GM23338 (cell line): Measurements from ENCODE around the gene NGFR. TPM values are rescaled to one million over a fixed set of nuclear protein-coding genes. Genes with fewer than 3 reads are reported as not detected.

Experiments used
- ATAC-seq: fragments of 200-7000 bp; cut with Tn5 transposase; 3 replicates; pipeline ENCODE4 v1.9.1; 2020
- DNase-seq: peaks from one replicate; pipeline ENCODE4 v3.0.0-alpha.2; 2015; ENCODE audit warnings: low spot score
- H2AFZ ChIP-seq: fragments of 200-600 bp; sonication (generic); 2 replicates; pipeline ENCODE4 v1.8.0; 2016; ENCODE audit warnings: antibody characterized with exemption, mild to moderate bottlenecking, moderate library complexity
- H3F3A ChIP-seq: fragments of 200-600 bp; sonication (generic); replicated peaks from 2 replicates; pipeline ENCODE4 v1.8.0; 2017; ENCODE audit warnings: antibody characterized with exemption, mixed run types, low read depth
- H3K27ac ChIP-seq: fragments of 200-600 bp; sonication (generic); 2 replicates; pipeline ENCODE4 v1.6.1; 2016; ENCODE audit warnings: low read depth
- H3K27me3 ChIP-seq: fragments of 200-600 bp; sonication (generic); 2 replicates; pipeline ENCODE4 v1.8.0; 2016; ENCODE audit warnings: mild to moderate bottlenecking, mixed run types, moderate library complexity; ENCODE audit not compliant: insufficient read depth
- H3K36me3 ChIP-seq: fragments of 200-600 bp; sonication (generic); 2 replicates; pipeline ENCODE4 v1.8.0; 2016; ENCODE audit warnings: mild to moderate bottlenecking; ENCODE audit not compliant: insufficient read depth
- H3K4me1 ChIP-seq: fragments of 200-600 bp; sonication (generic); 2 replicates; pipeline ENCODE4 v1.8.0; 2016; ENCODE audit warnings: mild to moderate bottlenecking, moderate library complexity; ENCODE audit not compliant: insufficient read depth
- H3K4me2 ChIP-seq: fragments of 200-600 bp; sonication (generic); 2 replicates; pipeline ENCODE4 v1.7.1; 2017; ENCODE audit warnings: mixed run types
- H3K4me3 ChIP-seq: fragments of 200-600 bp; sonication (generic); 2 replicates; pipeline ENCODE4 v1.6.1; 2016; ENCODE audit warnings: mixed run types
- H3K79me2 ChIP-seq: fragments of 200-600 bp; sonication (generic); replicated peaks from 2 replicates; pipeline ENCODE4 v1.8.0; 2017; ENCODE audit warnings: mild to moderate bottlenecking; ENCODE audit not compliant: insufficient read depth
- H3K9me2 ChIP-seq: fragments of 200-600 bp; sonication (generic); 2 replicates; pipeline ENCODE4 v1.8.0; 2017; ENCODE audit not compliant: insufficient read depth
- H4K20me1 ChIP-seq: fragments of 200-600 bp; sonication (generic); replicated peaks from 2 replicates; pipeline ENCODE4 v1.8.0; 2017; ENCODE audit warnings: mild to moderate bottlenecking; ENCODE audit not compliant: insufficient read depth
- H3K27ac Mint-ChIP-seq: 2 replicates; pipeline ENCODE4 v1.8.0; 2020; ENCODE audit warnings: inconsistent platforms, mild to moderate bottlenecking, moderate library complexity, mixed read lengths
- H3K27me3 Mint-ChIP-seq: 3 replicates; pipeline ENCODE4 v1.8.0; 2022; ENCODE audit warnings: low read depth, mild to moderate bottlenecking, moderate library complexity, mixed read lengths, inconsistent platforms; ENCODE audit not compliant: insufficient read depth, poor library complexity
- H3K36me3 Mint-ChIP-seq: 3 replicates; pipeline ENCODE4 v1.8.0; 2021; ENCODE audit warnings: low read depth, mild to moderate bottlenecking, inconsistent platforms, moderate library complexity, mixed read lengths
- H3K4me1 Mint-ChIP-seq: 3 replicates; pipeline ENCODE4 v1.8.0; 2020; ENCODE audit warnings: mild to moderate bottlenecking, inconsistent platforms, mixed read lengths
- H3K4me3 Mint-ChIP-seq: 3 replicates; pipeline ENCODE4 v1.8.0; 2021; ENCODE audit warnings: moderate library complexity, mild to moderate bottlenecking, inconsistent platforms, mixed read lengths
- H3K9me3 Mint-ChIP-seq: 3 replicates; pipeline ENCODE4 v1.8.0; 2020; ENCODE audit warnings: moderate library complexity, mild to moderate bottlenecking, inconsistent platforms, mixed read lengths
- CREB1 ChIP-seq: fragments of 250-450 bp; sonication (Bioruptor Pico); IDR thresholded peaks from 2 replicates; pipeline ENCODE4 v1.5.0; 2020; ENCODE audit warnings: low read depth, mild to moderate bottlenecking, moderate library complexity
- EZH2 ChIP-seq: fragments of 200-600 bp; sonication (generic); IDR thresholded peaks from one replicate; pipeline ENCODE4 v1.8.0; 2017; ENCODE audit warnings: antibody characterized with exemption, mild to moderate bottlenecking, low read depth; ENCODE audit not compliant: unreplicated experiment
- EZH2phosphoT487 ChIP-seq: fragments of 200-600 bp; sonication (generic); IDR thresholded peaks from one replicate; pipeline ENCODE4 v1.8.1; 2018; ENCODE audit warnings: antibody characterized with exemption; ENCODE audit not compliant: unreplicated experiment
- JUNB ChIP-seq: IDR thresholded peaks from one replicate; pipeline ENCODE4 v1.6.1; 2016; ENCODE audit warnings: antibody characterized with exemption; ENCODE audit not compliant: unreplicated experiment
- NANOG ChIP-seq: IDR thresholded peaks from 2 replicates; pipeline ENCODE4 v1.6.1; 2016; ENCODE audit warnings: antibody characterized with exemption, borderline replicate concordance
- POLR2AphosphoS5 ChIP-seq: IDR thresholded peaks from 2 replicates; pipeline ENCODE4 v1.6.1; 2016; ENCODE audit warnings: antibody characterized with exemption, low read depth
- STAT1 ChIP-seq: IDR thresholded peaks from one replicate; pipeline ENCODE4 v1.6.1; 2016; ENCODE audit warnings: antibody characterized with exemption; ENCODE audit not compliant: unreplicated experiment
- ZNF114 ChIP-seq: fragments of 250-450 bp; sonication (Bioruptor Pico); IDR thresholded peaks from 2 replicates; pipeline ENCODE4 v1.5.0; 2020; ENCODE audit warnings: mild to moderate bottlenecking, moderate library complexity
- ZNF331 ChIP-seq: fragments of 250-450 bp; sonication (Bioruptor Pico); IDR thresholded peaks from 2 replicates; pipeline ENCODE4 v1.5.0; 2020; ENCODE audit warnings: low read depth, mild to moderate bottlenecking, moderate library complexity
- polyA plus RNA-seq: library from polyadenylated mRNA; unstranded; fragments of >200 nt; fragmentation: Nextera tagmentation; extraction: Ambion mirVana; gene quantifications from 2 replicates; pipeline ENCODE4 v1.2.1, GENCODE V29; 2016
- total RNA-seq: library from RNA; depleted of rRNA; stranded (reverse); fragments of >200 nt; shearing (Covaris generic); gene quantifications from 2 replicates; pipeline ENCODE4 v1.2.3, GENCODE V29; 2014
- TF ChIP-seq, protein P1 (sequence below), 2 experiments: fragments of 200-600 bp in 1 of 2; sonication (generic) in 1 of 2; conservative IDR thresholded peaks; 2 replicates each; pipeline versions ENCODE4 v1.5.1 to v1.6.1; 2016 to 2017; ENCODE audit warnings: antibody characterized with exemption in 2 of 2, low read depth in 2 of 2, mild to moderate bottlenecking in 2 of 2, moderate library complexity in 1 of 2
- TF ChIP-seq, protein P2 (sequence below): fragments of 250-450 bp; sonication (Bioruptor Pico); IDR thresholded peaks from 2 replicates; pipeline ENCODE4 v1.5.0; 2020; ENCODE audit warnings: mild to moderate bottlenecking, moderate library complexity
- TF ChIP-seq, protein P3 (sequence below): IDR thresholded peaks from one replicate; pipeline ENCODE4 v1.6.1; 2018; ENCODE audit warnings: antibody characterized with exemption; ENCODE audit not compliant: unreplicated experiment
- TF ChIP-seq, protein P4 (sequence below): IDR thresholded peaks from 2 replicates; pipeline ENCODE4 v1.6.1; 2016; ENCODE audit warnings: antibody characterized with exemption

The NGFR gene
- total and polyA plus RNA-seq, 2 experiments from 2014 or later: 2.8 to 6.9 TPM

DNA sequence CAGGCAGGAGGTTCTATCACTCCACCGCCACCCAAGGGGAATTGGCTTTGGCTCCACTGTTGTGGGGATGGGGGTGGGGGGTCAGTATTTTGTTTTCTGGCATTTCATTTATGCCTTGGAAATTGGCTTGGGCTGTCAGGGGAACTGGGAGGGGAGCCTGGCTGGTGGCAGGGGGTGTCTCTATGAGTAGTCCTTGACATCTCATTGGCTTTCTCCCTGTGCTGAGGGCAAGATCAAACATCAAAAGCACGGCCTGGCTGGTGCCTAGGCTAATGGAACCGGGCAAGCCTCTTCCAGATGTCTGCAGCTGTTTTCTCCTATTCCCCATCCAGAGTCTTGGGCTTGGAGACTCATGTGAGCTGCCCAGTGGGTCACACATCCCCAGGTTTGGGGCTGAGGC, 17.4 kb upstream of the NGFR start:
- no peak for ATAC-seq
- no peak for DNase-seq
- Histone ChIP-seq H3K79me2 (no peaks in the 10 kb centered on the region), H2AFZ (no peak overlapping the region), H3K27ac (no peak overlapping the region), H3F3A (no peaks in the 10 kb centered on the region), H3K4me1 (peaks cover 12% of the 10 kb centered on the region), H3K4me3 (no peak overlapping the region), H3K36me3 (no peaks in the 10 kb centered on the region), H3K4me2 (no peak overlapping the region), H3K27me3 (peaks cover 3% of the 10 kb centered on the region; the same call in 1 of the 2 replicates), H4K20me1 (no peaks in the 10 kb centered on the region), H3K9me2 (no peaks in the 10 kb centered on the region)
- Mint-ChIP-seq H3K4me1 (peaks cover 25% of the 10 kb centered on the region), H3K4me3 (no peak overlapping the region), H3K9me3 (no peaks in the 10 kb centered on the region; the same call in 2 of the 3 replicates), H3K36me3 (no peaks in the 10 kb centered on the region), H3K27ac (no peak overlapping the region), H3K27me3 (peaks cover 9% of the 10 kb centered on the region)
- TF ChIP-seq NANOG: no peak
- no peak for TF ChIP-seq STAT1
- TF ChIP-seq, protein P1, sequence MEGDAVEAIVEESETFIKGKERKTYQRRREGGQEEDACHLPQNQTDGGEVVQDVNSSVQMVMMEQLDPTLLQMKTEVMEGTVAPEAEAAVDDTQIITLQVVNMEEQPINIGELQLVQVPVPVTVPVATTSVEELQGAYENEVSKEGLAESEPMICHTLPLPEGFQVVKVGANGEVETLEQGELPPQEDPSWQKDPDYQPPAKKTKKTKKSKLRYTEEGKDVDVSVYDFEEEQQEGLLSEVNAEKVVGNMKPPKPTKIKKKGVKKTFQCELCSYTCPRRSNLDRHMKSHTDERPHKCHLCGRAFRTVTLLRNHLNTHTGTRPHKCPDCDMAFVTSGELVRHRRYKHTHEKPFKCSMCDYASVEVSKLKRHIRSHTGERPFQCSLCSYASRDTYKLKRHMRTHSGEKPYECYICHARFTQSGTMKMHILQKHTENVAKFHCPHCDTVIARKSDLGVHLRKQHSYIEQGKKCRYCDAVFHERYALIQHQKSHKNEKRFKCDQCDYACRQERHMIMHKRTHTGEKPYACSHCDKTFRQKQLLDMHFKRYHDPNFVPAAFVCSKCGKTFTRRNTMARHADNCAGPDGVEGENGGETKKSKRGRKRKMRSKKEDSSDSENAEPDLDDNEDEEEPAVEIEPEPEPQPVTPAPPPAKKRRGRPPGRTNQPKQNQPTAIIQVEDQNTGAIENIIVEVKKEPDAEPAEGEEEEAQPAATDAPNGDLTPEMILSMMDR (conservative IDR thresholded peaks at IDR 0.05; ENCODE audit: low read depth in 2 of 2): no peak
- no peak for TF ChIP-seq EZH2phosphoT487
- TF ChIP-seq, protein P2, sequence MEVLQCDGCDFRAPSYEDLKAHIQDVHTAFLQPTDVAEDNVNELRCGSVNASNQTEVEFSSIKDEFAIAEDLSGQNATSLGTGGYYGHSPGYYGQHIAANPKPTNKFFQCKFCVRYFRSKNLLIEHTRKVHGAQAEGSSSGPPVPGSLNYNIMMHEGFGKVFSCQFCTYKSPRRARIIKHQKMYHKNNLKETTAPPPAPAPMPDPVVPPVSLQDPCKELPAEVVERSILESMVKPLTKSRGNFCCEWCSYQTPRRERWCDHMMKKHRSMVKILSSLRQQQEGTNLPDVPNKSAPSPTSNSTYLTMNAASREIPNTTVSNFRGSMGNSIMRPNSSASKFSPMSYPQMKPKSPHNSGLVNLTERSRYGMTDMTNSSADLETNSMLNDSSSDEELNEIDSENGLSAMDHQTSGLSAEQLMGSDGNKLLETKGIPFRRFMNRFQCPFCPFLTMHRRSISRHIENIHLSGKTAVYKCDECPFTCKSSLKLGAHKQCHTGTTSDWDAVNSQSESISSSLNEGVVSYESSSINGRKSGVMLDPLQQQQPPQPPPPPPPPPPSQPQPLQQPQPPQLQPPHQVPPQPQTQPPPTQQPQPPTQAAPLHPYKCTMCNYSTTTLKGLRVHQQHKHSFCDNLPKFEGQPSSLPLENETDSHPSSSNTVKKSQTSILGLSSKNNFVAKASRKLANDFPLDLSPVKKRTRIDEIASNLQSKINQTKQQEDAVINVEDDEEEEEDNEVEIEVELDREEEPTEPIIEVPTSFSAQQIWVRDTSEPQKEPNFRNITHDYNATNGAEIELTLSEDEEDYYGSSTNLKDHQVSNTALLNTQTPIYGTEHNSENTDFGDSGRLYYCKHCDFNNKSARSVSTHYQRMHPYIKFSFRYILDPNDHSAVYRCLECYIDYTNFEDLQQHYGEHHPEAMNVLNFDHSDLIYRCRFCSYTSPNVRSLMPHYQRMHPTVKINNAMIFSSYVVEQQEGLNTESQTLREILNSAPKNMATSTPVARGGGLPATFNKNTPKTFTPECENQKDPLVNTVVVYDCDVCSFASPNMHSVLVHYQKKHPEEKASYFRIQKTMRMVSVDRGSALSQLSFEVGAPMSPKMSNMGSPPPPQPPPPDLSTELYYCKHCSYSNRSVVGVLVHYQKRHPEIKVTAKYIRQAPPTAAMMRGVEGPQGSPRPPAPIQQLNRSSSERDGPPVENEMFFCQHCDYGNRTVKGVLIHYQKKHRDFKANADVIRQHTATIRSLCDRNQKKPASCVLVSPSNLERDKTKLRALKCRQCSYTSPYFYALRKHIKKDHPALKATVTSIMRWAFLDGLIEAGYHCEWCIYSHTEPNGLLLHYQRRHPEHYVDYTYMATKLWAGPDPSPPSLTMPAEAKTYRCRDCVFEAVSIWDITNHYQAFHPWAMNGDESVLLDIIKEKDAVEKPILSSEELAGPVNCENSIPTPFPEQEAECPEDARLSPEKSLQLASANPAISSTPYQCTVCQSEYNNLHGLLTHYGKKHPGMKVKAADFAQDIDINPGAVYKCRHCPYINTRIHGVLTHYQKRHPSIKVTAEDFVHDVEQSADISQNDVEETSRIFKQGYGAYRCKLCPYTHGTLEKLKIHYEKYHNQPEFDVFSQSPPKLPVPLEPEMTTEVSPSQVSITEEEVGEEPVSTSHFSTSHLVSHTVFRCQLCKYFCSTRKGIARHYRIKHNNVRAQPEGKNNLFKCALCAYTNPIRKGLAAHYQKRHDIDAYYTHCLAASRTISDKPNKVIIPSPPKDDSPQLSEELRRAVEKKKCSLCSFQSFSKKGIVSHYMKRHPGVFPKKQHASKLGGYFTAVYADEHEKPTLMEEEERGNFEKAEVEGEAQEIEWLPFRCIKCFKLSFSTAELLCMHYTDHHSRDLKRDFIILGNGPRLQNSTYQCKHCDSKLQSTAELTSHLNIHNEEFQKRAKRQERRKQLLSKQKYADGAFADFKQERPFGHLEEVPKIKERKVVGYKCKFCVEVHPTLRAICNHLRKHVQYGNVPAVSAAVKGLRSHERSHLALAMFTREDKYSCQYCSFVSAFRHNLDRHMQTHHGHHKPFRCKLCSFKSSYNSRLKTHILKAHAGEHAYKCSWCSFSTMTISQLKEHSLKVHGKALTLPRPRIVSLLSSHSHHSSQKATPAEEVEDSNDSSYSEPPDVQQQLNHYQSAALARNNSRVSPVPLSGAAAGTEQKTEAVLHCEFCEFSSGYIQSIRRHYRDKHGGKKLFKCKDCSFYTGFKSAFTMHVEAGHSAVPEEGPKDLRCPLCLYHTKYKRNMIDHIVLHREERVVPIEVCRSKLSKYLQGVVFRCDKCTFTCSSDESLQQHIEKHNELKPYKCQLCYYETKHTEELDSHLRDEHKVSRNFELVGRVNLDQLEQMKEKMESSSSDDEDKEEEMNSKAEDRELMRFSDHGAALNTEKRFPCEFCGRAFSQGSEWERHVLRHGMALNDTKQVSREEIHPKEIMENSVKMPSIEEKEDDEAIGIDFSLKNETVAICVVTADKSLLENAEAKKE (CRISPR knock-in tag): no peak
- TF ChIP-seq, protein P3, sequence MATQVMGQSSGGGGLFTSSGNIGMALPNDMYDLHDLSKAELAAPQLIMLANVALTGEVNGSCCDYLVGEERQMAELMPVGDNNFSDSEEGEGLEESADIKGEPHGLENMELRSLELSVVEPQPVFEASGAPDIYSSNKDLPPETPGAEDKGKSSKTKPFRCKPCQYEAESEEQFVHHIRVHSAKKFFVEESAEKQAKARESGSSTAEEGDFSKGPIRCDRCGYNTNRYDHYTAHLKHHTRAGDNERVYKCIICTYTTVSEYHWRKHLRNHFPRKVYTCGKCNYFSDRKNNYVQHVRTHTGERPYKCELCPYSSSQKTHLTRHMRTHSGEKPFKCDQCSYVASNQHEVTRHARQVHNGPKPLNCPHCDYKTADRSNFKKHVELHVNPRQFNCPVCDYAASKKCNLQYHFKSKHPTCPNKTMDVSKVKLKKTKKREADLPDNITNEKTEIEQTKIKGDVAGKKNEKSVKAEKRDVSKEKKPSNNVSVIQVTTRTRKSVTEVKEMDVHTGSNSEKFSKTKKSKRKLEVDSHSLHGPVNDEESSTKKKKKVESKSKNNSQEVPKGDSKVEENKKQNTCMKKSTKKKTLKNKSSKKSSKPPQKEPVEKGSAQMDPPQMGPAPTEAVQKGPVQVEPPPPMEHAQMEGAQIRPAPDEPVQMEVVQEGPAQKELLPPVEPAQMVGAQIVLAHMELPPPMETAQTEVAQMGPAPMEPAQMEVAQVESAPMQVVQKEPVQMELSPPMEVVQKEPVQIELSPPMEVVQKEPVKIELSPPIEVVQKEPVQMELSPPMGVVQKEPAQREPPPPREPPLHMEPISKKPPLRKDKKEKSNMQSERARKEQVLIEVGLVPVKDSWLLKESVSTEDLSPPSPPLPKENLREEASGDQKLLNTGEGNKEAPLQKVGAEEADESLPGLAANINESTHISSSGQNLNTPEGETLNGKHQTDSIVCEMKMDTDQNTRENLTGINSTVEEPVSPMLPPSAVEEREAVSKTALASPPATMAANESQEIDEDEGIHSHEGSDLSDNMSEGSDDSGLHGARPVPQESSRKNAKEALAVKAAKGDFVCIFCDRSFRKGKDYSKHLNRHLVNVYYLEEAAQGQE: no peak
- no peak for TF ChIP-seq POLR2AphosphoS5
- no peak for TF ChIP-seq CREB1
- TF ChIP-seq JUNB: no peak
- no peak for TF ChIP-seq ZNF114 (CRISPR knock-in tag)
- no peak for TF ChIP-seq ZNF331
- TF ChIP-seq, protein P4, sequence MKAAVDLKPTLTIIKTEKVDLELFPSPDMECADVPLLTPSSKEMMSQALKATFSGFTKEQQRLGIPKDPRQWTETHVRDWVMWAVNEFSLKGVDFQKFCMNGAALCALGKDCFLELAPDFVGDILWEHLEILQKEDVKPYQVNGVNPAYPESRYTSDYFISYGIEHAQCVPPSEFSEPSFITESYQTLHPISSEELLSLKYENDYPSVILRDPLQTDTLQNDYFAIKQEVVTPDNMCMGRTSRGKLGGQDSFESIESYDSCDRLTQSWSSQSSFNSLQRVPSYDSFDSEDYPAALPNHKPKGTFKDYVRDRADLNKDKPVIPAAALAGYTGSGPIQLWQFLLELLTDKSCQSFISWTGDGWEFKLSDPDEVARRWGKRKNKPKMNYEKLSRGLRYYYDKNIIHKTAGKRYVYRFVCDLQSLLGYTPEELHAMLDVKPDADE: no peak
- TF ChIP-seq EZH2: no peak
